ENCODE data around the gene PEPD. TPM values are rescaled to one million over a fixed set of nuclear protein-coding genes. Genes with fewer than 3 reads are reported as not detected.

Gene PEPD
- total RNA-seq, 1 donor: 87.9 TPM

DNA sequence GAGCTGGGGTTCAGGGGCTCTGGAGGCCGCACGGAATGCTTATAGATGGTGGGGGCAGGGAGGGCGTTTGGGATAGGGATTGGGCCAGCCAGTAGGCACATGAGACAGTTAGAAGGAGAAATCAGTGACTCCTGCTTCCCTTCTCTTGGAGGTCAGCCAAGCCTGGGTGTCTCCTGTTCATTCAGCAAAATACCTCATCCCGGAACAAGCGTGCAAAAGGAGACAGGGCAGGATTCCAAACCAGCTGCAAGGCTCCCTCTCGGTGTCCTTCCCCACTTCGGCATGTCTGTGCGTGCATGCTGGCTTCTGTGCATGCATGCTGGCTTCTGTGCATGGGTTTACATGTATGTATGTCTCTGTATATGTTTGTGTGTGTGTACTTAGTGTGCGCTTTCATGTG lies 37.3 kb upstream of the PEPD start:
- Histone ChIP-seq H3K4me3 (ENCODE audit: insufficient read depth, low read length) (no peak overlapping the region), H3K27me3 (ENCODE audit: insufficient read depth, low read length) (no peaks in the 10 kb centered on the region), H3K4me1 (ENCODE audit: insufficient read depth, low read length) (no peaks in the 10 kb centered on the region), H3K4me2 (ENCODE audit: insufficient read depth, low read length) (no peak overlapping the region), H3K9me3 (ENCODE audit: low read depth, low read length) (no peaks in the 10 kb centered on the region), H2AFZ (ENCODE audit: low read length) (no peak overlapping the region), H3K27ac (ENCODE audit: low read depth, low read length) (no peak overlapping the region), H3K36me3 (ENCODE audit: insufficient read depth, low read length) (no peaks in the 10 kb centered on the region), H3K79me2 (ENCODE audit: insufficient read depth, low read length) (no peaks in the 10 kb centered on the region), H4K20me1 (ENCODE audit: insufficient read depth, low read length) (no peaks in the 10 kb centered on the region)
- TF ChIP-seq, protein P1, sequence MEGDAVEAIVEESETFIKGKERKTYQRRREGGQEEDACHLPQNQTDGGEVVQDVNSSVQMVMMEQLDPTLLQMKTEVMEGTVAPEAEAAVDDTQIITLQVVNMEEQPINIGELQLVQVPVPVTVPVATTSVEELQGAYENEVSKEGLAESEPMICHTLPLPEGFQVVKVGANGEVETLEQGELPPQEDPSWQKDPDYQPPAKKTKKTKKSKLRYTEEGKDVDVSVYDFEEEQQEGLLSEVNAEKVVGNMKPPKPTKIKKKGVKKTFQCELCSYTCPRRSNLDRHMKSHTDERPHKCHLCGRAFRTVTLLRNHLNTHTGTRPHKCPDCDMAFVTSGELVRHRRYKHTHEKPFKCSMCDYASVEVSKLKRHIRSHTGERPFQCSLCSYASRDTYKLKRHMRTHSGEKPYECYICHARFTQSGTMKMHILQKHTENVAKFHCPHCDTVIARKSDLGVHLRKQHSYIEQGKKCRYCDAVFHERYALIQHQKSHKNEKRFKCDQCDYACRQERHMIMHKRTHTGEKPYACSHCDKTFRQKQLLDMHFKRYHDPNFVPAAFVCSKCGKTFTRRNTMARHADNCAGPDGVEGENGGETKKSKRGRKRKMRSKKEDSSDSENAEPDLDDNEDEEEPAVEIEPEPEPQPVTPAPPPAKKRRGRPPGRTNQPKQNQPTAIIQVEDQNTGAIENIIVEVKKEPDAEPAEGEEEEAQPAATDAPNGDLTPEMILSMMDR (IDR thresholded peaks at IDR 0.05; ENCODE audit: extremely low read depth, low read depth, low read length): no peak
- DNase-seq (ENCODE audit: insufficient read length, low spot score, missing footprints): no peak

DNA sequence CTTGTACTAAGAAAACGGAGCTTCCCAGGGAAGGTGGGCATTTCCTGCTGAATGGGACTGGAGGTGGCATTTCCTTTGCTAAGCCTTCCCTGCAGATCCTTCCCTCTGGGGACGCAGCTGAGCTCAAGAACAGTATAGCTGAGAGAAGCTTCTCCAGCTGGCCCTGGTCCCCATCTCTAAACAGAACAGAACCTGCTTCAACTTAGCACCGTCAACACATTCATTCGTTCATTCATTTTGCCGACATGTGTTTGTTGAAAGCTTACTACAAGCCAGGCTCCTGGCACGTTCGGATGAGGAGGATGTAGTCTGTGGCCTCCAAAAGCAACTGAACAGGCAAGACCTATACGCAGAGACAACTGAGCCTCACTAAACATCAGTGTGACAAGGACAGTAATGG lies 36.6 kb upstream of the PEPD start:
- Histone ChIP-seq H3K79me2 (ENCODE audit: insufficient read depth, low read length) (no peaks in the 10 kb centered on the region), H3K9me3 (ENCODE audit: low read depth, low read length) (no peaks in the 10 kb centered on the region), H3K4me3 (ENCODE audit: insufficient read depth, low read length) (no peak overlapping the region), H3K27me3 (ENCODE audit: insufficient read depth, low read length) (no peaks in the 10 kb centered on the region), H3K4me1 (ENCODE audit: insufficient read depth, low read length) (no peaks in the 10 kb centered on the region), H3K36me3 (ENCODE audit: insufficient read depth, low read length) (no peaks in the 10 kb centered on the region), H3K27ac (ENCODE audit: low read depth, low read length) (no peak overlapping the region), H2AFZ (ENCODE audit: low read length) (no peak overlapping the region), H4K20me1 (ENCODE audit: insufficient read depth, low read length) (no peaks in the 10 kb centered on the region), H3K4me2 (ENCODE audit: insufficient read depth, low read length) (no peak overlapping the region)
- no peak for DNase-seq (ENCODE audit: insufficient read length, low spot score, missing footprints)
- TF ChIP-seq, protein P1 (IDR thresholded peaks at IDR 0.05; ENCODE audit: extremely low read depth, low read depth, low read length): no peak

DNA sequence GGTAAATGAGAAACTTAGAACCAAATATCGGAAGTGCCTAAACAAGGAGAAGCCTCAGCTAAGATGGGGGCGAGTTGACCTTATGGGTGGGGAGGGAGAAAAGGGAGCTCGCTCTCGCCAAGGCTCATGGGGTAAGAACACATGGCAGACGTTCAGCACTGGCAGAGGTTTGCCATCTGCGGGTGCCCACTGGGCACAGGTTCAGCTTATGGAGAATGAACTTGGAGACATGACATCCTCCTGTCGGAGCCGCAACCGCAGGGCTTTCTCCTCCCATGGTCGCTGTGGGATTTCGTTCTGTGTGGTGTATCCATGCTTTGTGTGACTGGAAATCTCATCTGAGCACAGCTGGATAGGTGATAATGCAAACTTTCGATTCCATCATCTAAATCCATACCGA lies 36.1 kb upstream of the PEPD start:
- Histone ChIP-seq H3K9me3 (ENCODE audit: low read depth, low read length) (no peaks in the 10 kb centered on the region), H3K27ac (ENCODE audit: low read depth, low read length) (no peak overlapping the region), H3K4me3 (ENCODE audit: insufficient read depth, low read length) (no peak overlapping the region), H3K4me1 (ENCODE audit: insufficient read depth, low read length) (no peaks in the 10 kb centered on the region), H4K20me1 (ENCODE audit: insufficient read depth, low read length) (no peaks in the 10 kb centered on the region), H2AFZ (ENCODE audit: low read length) (no peak overlapping the region), H3K4me2 (ENCODE audit: insufficient read depth, low read length) (no peak overlapping the region), H3K36me3 (ENCODE audit: insufficient read depth, low read length) (no peaks in the 10 kb centered on the region), H3K27me3 (ENCODE audit: insufficient read depth, low read length) (no peaks in the 10 kb centered on the region), H3K79me2 (ENCODE audit: insufficient read depth, low read length) (no peaks in the 10 kb centered on the region)
- TF ChIP-seq, protein P1 (IDR thresholded peaks at IDR 0.05; ENCODE audit: extremely low read depth, low read depth, low read length): no peak
- no peak for DNase-seq (ENCODE audit: insufficient read length, low spot score, missing footprints)

DNA sequence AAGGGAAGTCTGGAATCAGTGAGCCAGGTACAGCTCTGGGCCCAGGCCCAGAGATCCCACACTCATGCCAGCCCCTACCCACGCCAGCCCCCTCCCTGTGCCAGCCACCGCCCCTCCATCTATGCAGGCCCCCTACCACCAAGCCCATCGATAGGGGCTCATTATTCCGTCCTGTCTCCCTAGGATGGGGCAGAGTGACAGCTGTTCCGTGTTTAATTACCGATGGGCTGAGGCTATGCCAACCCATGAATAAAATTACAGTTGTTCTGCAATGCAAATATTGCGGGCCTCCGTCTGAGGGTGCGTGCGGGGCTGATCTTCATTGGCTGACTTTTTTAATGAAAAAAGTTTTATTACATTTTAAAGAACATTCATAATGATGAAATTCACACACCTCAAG lies 35.6 kb upstream of the PEPD start:
- H3K27ac ChIP-seq (ENCODE audit: low read depth, low read length): no peak overlapping the region
- no peak overlapping the region for H3K4me2 ChIP-seq (ENCODE audit: insufficient read depth, low read length)
- H3K4me3 ChIP-seq (ENCODE audit: insufficient read depth, low read length): no peak overlapping the region
- no peaks in the 10 kb centered on the region for H3K79me2 ChIP-seq (ENCODE audit: insufficient read depth, low read length)
- H3K4me1 ChIP-seq (ENCODE audit: insufficient read depth, low read length): no peaks in the 10 kb centered on the region
- no peak overlapping the region for H2AFZ ChIP-seq (ENCODE audit: low read length)
- H3K36me3 ChIP-seq (ENCODE audit: insufficient read depth, low read length): no peaks in the 10 kb centered on the region
- TF ChIP-seq, protein P1 (IDR thresholded peaks at IDR 0.05; ENCODE audit: extremely low read depth, low read depth, low read length): no peak
- H3K27me3 ChIP-seq (ENCODE audit: insufficient read depth, low read length): no peaks in the 10 kb centered on the region
- no peaks in the 10 kb centered on the region for H3K9me3 ChIP-seq (ENCODE audit: low read depth, low read length)
- H4K20me1 ChIP-seq (ENCODE audit: insufficient read depth, low read length): no peaks in the 10 kb centered on the region
- DNase-seq (ENCODE audit: insufficient read length, low spot score, missing footprints): no peak

Data from osteoblast (primary cell).